ENCODE data around the gene ACER3.
"Not testable (repeated sequence)": the region's sequence is repeated elsewhere in the genome, so short reads cannot be mapped to it uniquely, and the experiment has no call there.

Gene ACER3

GRCh38 chr11:76837696-76838677 lies 22.7 kb upstream of the ACER3 start:
- DNase-seq = no peak

DNA sequence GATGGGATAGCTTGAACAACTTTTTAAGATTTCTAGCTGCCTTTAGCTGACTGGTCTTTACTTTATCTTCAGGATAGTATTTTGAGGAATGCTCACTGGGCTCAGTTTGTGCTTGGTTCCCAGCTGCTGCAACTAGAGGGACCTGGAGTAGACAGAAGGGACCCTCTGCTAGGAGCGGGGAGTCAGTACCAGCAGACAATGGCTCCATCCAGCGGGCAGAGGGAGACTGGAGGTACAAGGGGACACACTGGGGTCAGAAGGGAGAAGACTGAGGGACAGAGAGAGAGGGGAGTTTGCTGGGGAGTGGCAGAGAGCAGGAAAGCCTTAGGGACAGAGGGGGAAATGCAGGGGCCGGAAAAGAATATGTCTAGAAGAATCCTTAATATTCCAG lies 22.0 kb upstream of the ACER3 start:
- no peak for DNase-seq

DNA sequence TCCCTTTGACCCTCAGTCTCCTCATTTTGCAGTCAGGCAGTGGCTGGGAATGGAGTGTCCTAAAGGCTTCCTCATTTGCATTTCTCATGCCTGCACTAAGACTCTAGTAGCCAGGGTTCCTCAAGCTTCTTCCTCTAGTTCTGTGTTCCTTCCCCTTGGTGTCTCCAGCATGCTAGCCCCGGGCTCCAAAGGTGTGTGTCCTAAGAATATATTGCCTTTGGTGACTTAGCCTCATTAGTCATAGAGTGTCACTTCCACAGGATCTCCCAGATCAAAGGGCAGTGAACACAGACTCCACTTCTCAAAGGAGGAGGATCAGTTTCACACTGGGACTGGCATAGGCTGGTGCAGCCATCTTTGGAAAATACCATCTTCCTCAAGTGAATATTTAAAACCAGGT lies 21.4 kb upstream of the ACER3 start:
- DNase-seq = no peak

DNA sequence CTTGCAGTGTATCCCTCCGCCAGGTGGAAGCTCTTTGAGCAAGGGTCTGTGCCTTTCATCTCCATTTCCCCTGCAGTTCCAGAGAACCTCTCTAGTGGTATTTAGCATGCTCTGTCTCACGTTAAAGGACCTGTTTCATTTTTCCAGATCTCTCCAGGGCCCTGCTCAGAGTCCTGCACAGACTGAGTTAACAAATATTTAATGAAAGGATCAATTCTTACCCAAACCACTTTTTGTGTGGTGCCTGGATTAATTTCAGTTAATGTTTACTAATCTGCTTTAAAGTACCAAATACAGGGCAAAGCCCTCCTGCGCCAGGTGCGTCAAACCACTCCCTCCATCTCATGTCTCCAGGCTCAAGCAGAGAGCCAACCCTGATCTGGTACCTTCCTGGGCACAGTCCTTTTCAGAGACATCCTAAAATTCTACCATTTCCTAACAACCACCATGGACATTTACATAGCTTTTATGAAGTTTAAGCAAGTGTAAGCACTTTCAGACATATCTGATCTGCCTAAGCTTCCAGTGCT lies 18.7 kb upstream of the ACER3 start:
- DNase-seq = no peak

DNA sequence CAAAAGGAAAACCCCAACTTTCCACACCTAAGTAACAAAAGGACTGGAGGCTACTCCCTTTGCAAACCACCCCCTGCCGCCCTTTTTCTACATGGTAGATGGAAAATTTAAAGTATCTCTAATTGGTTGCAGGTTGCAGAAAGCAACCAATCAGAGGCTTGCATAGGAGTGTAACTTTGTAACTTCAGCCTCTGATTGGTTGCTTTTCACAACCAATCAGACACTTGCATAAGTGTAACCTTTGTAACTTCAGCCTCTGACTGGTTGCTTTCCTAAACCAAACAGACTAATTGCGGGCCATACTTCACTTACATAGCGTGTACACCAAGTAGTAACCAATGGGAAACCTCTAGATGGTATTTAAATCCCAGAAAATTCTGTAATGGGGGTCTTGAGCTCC lies 16.8 kb upstream of the ACER3 start:
- no peak for DNase-seq

GRCh38 chr11:76844511-76844910 lies 16.2 kb upstream of the ACER3 start:
- DNase-seq = no peak

DNA sequence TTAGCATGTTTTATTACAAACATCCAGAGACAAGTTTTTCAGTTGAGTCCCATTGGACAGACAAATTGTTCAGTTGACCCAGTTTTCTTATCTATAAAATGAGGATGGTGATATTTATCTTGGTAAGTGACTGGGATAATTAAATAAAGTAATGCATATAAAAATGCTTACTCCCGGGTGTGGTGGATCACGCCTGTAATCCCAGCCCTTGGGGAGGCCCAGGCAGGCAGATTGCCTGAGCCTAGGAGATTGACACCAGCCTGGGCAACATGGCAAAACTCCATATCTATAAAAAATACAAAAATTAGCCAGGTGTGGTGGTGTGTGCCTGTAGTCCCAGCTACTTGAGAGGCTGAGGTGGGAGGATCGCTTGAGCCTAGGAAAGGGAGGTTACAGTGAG lies 15.6 kb upstream of the ACER3 start:
- DNase-seq = no peak

DNA sequence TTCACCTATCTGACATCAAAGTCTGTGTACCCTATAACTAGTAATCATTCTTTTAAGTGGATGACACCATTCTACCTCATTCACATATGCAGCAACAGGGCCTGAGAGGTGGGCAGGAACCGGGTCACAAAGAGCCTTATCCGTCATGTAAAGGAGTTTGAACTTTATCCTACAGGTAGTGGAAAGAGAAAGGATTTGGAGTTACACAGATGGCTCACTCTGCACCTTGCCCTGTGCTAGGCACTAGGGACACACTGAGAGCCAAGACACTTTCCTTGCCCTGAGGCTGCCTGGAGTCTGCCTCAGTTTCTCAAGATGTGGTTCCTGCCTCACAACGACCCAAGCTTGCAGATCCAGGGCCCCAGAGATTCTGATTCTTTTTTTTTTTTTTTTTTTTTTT lies 14.3 kb upstream of the ACER3 start:
- no peak for DNase-seq

DNA sequence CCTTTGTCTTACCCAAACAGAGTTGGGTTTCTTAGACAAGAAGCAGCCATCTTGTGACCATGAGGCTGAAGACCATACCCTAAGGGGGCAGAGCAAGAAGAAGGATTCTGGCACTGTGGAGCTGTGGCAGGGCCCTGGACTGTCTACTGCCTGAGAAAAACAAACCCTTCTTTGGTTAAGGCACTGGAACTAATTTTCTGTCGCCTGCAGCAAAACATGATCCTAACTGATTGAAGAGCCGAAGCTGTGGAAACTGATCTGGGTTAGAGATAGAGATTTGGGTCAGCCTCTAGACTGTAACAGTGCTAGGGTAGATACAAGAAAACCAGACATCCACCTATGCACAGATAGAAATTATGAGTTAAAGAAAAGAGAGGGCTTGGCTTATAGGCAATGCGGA lies 11.3 kb upstream of the ACER3 start:
- no peak for DNase-seq

DNA sequence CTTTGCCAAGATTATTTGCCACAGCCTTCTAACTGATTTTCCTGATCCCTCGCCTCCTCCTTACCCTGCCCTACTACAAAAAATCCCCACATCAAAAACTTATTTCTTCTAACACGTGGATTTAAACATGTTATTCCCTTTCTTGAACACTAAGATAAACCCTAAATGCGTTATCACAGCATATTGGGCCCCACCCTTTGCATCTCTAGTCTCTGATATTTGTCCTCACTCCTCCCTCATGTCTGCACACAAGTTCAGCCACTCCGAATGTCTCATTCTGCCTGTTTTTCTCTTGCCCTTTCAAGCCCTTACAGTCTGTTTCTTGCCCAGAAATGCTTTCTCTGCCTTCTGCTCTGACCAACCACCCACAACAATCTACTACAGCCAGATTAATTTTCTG lies 10.6 kb upstream of the ACER3 start:
- no peak for DNase-seq

GRCh38 chr11:76850815-76851214 lies 9.9 kb upstream of the ACER3 start:
- no peak for DNase-seq

GRCh38 chr11:76854709-76855108 lies 6.0 kb upstream of the ACER3 start:
- no peak for DNase-seq

DNA sequence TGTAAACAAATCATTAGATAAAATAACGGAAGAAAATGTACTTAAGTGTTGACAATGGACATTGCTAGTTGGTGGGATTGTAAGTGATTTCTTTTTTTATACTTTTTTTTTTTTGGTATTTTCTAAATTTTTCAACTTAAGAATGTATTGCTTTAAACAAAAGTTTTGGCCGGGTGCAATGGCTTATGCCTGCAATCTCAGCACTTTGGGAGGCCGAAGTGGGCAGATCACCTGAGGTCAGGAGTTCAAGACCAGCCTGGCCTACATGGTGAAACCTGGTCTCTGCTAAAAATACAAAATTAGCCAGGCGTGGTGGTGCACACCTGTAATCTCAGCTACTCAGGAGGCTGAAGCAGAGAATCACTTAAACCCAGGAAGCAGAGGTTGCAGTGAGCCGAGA lies 5.0 kb upstream of the ACER3 start:
- DNase-seq = not testable (repeated sequence)

DNA sequence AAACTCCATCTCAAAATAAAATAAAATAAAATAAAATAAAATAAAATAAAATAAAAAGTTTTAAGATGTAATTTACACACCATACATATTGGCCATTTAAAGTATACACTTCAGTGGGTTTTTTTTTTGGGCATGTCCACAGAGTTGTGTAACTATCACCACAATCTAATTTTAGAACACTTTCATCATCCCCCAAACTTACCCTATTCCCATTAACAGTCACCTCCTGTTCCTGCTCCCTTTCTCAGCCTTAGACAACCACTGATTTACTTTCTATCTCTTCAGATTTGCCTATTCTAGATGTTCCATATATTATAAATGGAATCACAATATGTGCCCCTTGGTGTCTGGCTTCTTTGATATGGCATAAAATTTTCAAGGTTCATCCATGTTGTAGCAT lies 4.6 kb upstream of the ACER3 start:
- DNase-seq = no peak

DNA sequence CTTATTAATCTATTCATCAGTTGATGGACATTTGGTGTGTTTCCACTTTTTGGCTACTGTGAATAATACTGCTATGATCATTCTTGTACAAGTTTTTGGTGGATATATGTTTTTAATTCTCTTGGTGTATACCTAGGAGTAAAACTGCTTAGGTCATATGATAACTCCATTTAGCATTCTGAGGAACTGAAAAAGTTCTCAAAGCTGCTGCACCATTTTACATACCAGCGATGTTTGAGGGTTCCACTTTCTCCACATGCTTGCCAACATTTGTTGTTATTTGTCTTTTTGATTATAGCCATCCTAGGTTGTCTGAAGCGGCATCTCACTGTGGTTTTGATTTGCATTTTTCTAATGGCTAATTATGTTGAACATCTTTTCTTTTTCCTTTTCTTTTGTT lies 4.1 kb upstream of the ACER3 start:
- DNase-seq = no peak

GRCh38 chr11:76857781-76858410 lies 2.8 kb upstream of the ACER3 start:
- no peak for DNase-seq

DNA sequence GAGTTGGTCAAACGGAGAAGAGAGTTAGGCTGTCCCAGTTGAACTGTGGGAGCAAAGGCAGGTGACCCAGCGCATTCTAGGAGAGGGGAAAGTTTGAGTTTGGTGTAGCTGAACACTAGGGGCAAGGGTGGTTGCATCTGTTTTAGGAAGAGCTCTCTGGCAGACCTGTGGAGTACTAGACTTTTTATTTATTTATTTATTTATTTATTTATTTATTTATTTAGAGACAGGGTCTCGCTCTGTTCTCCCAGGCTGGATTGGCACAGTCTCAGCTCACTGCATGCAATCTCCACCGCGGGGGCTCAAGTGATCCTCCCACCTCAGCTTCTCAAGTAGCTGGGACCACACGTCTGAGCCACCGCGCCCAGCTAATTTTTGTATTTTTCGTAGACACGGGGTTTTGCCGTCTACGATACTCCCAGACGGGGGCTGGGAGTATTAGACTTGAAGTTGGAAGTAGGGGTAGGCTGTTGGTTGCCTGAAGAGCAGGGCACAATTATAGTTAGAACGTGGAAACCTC lies 950 bp upstream of the ACER3 start:
- DNase-seq = no peak

GRCh38 chr11:76861490-76861953 lies 804 bp downstream of the ACER3 start:
- DNase-seq = no peak

DNA sequence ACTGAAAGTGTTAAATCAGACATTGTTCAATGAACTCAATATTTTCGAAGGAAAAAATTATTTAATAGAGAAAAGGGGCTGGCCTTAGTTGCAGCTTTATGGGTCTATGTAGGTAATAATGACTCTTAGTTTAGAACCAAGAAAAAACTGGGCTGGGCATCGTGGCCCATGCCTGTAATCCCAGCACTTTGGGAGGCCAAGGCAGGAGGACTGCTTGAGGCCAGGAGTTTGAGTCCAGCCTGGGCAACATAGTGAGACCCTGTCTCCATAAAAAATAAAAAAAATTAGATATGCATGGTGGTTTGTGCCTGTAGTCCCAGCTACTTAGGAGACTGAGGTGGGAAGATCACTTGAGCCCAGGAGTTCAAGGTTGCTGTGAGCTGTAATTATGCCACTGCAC lies 2.1 kb downstream of the ACER3 start:
- DNase-seq = not testable (repeated sequence)

GRCh38 chr11:76863196-76863777 lies 2.6 kb downstream of the ACER3 start:
- no peak for DNase-seq

- no peak for DNase-seq
These were observed 12.5 kb downstream of the ACER3 start for GRCh38 chr11:76872959-76873827.

GRCh38 chr11:76878014-76878413 lies 17.3 kb downstream of the ACER3 start:
- no peak for DNase-seq
